C4-2B (cell line): Measurements from ENCODE around the gene ADAMTS16.

ENCODE experiments used
- ZFX ChIP-seq: fragments of 450-650 bp; IDR thresholded peaks from 2 replicates; pipeline ENCODE4 v1.6.1; 2017
- TF ChIP-seq, protein P1 (sequence below): fragments of 450-650 bp; conservative IDR thresholded peaks from 2 replicates; pipeline ENCODE4 v1.5.1; 2017; ENCODE audit warnings: mild to moderate bottlenecking

GRCh38 chr5:5293029-5293428 is 152.9 kb downstream of the ADAMTS16 start:
- TF ChIP-seq, protein P1, sequence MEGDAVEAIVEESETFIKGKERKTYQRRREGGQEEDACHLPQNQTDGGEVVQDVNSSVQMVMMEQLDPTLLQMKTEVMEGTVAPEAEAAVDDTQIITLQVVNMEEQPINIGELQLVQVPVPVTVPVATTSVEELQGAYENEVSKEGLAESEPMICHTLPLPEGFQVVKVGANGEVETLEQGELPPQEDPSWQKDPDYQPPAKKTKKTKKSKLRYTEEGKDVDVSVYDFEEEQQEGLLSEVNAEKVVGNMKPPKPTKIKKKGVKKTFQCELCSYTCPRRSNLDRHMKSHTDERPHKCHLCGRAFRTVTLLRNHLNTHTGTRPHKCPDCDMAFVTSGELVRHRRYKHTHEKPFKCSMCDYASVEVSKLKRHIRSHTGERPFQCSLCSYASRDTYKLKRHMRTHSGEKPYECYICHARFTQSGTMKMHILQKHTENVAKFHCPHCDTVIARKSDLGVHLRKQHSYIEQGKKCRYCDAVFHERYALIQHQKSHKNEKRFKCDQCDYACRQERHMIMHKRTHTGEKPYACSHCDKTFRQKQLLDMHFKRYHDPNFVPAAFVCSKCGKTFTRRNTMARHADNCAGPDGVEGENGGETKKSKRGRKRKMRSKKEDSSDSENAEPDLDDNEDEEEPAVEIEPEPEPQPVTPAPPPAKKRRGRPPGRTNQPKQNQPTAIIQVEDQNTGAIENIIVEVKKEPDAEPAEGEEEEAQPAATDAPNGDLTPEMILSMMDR, result no peak
- TF ChIP-seq ZFX, result no peak
